ENCODE results near the gene IRAK3.

GRCh38 chr12:66203820-66204219 lies 14.8 kb downstream of the IRAK3 start:
- TF ChIP-seq POLR2A (IDR thresholded peaks at IDR 0.05), result no peak
- TF ChIP-seq, protein P1, sequence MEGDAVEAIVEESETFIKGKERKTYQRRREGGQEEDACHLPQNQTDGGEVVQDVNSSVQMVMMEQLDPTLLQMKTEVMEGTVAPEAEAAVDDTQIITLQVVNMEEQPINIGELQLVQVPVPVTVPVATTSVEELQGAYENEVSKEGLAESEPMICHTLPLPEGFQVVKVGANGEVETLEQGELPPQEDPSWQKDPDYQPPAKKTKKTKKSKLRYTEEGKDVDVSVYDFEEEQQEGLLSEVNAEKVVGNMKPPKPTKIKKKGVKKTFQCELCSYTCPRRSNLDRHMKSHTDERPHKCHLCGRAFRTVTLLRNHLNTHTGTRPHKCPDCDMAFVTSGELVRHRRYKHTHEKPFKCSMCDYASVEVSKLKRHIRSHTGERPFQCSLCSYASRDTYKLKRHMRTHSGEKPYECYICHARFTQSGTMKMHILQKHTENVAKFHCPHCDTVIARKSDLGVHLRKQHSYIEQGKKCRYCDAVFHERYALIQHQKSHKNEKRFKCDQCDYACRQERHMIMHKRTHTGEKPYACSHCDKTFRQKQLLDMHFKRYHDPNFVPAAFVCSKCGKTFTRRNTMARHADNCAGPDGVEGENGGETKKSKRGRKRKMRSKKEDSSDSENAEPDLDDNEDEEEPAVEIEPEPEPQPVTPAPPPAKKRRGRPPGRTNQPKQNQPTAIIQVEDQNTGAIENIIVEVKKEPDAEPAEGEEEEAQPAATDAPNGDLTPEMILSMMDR (IDR thresholded peaks at IDR 0.05), result no peak
- no peak for TF ChIP-seq POLR2AphosphoS5 (IDR thresholded peaks at IDR 0.05)
- no peak for TF ChIP-seq EP300 (IDR thresholded peaks at IDR 0.05)
